Stimulated activated CD4-positive, alpha-beta T cell treated with anti-CD3 and anti-CD28 coated beads, Interleukin-1b, Interleukin-23, amount 100 ng/mL, for 4 hours (primary cell): ENCODE data around the gene DENND1A.
"Not testable (repeated sequence)": the region's sequence is repeated elsewhere in the genome, so short reads cannot be mapped to it uniquely, and the experiment has no call there.

Experiments
- DNase-seq, 2 donors: peaks; one replicate each; pipeline ENCODE4 v3.0.0-alpha.2; 2020; ENCODE audit warnings: low read depth in 2 of 2

The DENND1A gene

GRCh38 chr9:123728571-123728970 lies 201.4 kb downstream of the DENND1A start:
- not testable (repeated sequence) for DNase-seq

- no peak for DNase-seq
Measured at GRCh38 chr9:123727332-123727731, 202.6 kb downstream of the DENND1A start.

- DNase-seq = no peak
Measured at GRCh38 chr9:123725389-123725788, 204.5 kb downstream of the DENND1A start.

GRCh38 chr9:123724211-123724796 lies 205.6 kb downstream of the DENND1A start:
- no peak for DNase-seq

- no peak for DNase-seq
Measured at GRCh38 chr9:123723135-123723875, 206.6 kb downstream of the DENND1A start.

- no peak for DNase-seq
Measured at GRCh38 chr9:123722378-123722777, 207.5 kb downstream of the DENND1A start.

GRCh38 chr9:123718188-123718587 lies 211.7 kb downstream of the DENND1A start:
- DNase-seq = no peak

- DNase-seq = no peak
Measured at GRCh38 chr9:123717581-123718175, 212.2 kb downstream of the DENND1A start.

GRCh38 chr9:123716339-123716945 lies 213.5 kb downstream of the DENND1A start:
- DNase-seq = no peak

- DNase-seq = no peak
Measured at GRCh38 chr9:123715258-123715657, 214.7 kb downstream of the DENND1A start.

GRCh38 chr9:123713282-123713681 lies 216.6 kb downstream of the DENND1A start:
- DNase-seq = no peak

GRCh38 chr9:123712399-123712798 lies 217.5 kb downstream of the DENND1A start:
- DNase-seq = no peak

- DNase-seq = no peak
Measured at GRCh38 chr9:123710299-123710698, 219.6 kb downstream of the DENND1A start.

GRCh38 chr9:123702483-123702882 lies 227.4 kb downstream of the DENND1A start:
- no peak for DNase-seq

- DNase-seq = no peak
Measured at GRCh38 chr9:123697686-123698085, 232.2 kb downstream of the DENND1A start.

GRCh38 chr9:123696476-123696875 lies 233.4 kb downstream of the DENND1A start:
- no peak for DNase-seq

GRCh38 chr9:123695386-123695785 lies 234.5 kb downstream of the DENND1A start:
- DNase-seq = no peak

GRCh38 chr9:123691765-123692303 lies 238.1 kb downstream of the DENND1A start:
- no peak for DNase-seq

- DNase-seq = no peak
Measured at GRCh38 chr9:123689701-123690428, 240.1 kb downstream of the DENND1A start.

- no peak for DNase-seq
Measured at GRCh38 chr9:123687246-123687751, 242.6 kb downstream of the DENND1A start.

- no peak for DNase-seq
Measured at GRCh38 chr9:123686829-123687192, 243.1 kb downstream of the DENND1A start.
